Stomach (tissue), 9 donors: Measurements from ENCODE around the gene ENTR1. TPM values are rescaled to one million over a fixed set of nuclear protein-coding genes. Genes with fewer than 3 reads are reported as not detected.

Source experiments
- DNase-seq, 2 donors: peaks; one replicate each; pipeline versions ENCODE4 v3.0.0 to v3.0.0-alpha.2; 2013 to 2019
- H3K27ac ChIP-seq, 5 donors: fragments of 200-600 bp in 4 of 5; sonication (generic) in 4 of 5; one replicate each; pipeline ENCODE4 v1.5.1; 2013 to 2019; ENCODE audit warnings: mild to moderate bottlenecking in 1 of 5, moderate library complexity in 1 of 5
- H3K27me3 ChIP-seq, 3 donors: fragments of 200-600 bp; sonication (generic); one replicate each; pipeline ENCODE4 v1.5.1; 2017 to 2019; ENCODE audit warnings: mixed run types in 1 of 3
- H3K36me3 ChIP-seq, 4 donors: fragments of 200-600 bp; sonication (generic); 1 replicate in 3 of 4; 2 replicates in 1 of 4; pipeline ENCODE4 v1.5.1; 2016 to 2019
- H3K4me1 ChIP-seq, 4 donors: fragments of 200-600 bp; sonication (generic); one replicate each; pipeline ENCODE4 v1.5.1; 2016 to 2019
- H3K4me3 ChIP-seq, 4 donors: fragments of 200-600 bp; sonication (generic) in 3 of 4; one replicate each; pipeline ENCODE4 v1.5.1; 2016 to 2019; ENCODE audit warnings: mild to moderate bottlenecking in 1 of 4
- H3K9me3 ChIP-seq, 4 donors: fragments of 200-600 bp; sonication (generic); one replicate each; pipeline ENCODE4 v1.5.1; 2016 to 2019
- CTCF ChIP-seq, 7 experiments: fragments of 450-650 bp in 4 of 7; fragments of 200-600 bp in 3 of 7; sonication (generic) in 3 of 7; IDR thresholded peaks; one replicate each; pipeline ENCODE4 v1.5.1; 2016 to 2019; ENCODE audit warnings: antibody characterized with exemption in 7 of 7, control low read depth in 2 of 7, mild to moderate bottlenecking in 1 of 7
- EP300 ChIP-seq: sonication (generic); formaldehyde crosslinking; IDR thresholded peaks from one replicate; pipeline ENCODE4 v1.6.1; 2017; ENCODE audit warnings: antibody characterized with exemption
- POLR2A ChIP-seq, 4 donors: fragments of 450-650 bp; IDR thresholded peaks; one replicate each; pipeline ENCODE4 v1.6.1; 2016; ENCODE audit warnings: antibody characterized with exemption in 4 of 4, control low read depth in 2 of 4, mild to moderate bottlenecking in 1 of 4, moderate library complexity in 1 of 4
- POLR2AphosphoS5 ChIP-seq, 3 donors: sonication (generic); formaldehyde crosslinking; IDR thresholded peaks; one replicate each; pipeline ENCODE4 v1.6.1; 2016; ENCODE audit warnings: antibody characterized with exemption in 3 of 3
- WGBS, 5 donors: extraction: QIAGEN DNeasy Blood & Tissue Kit in 3 of 5; methylation state at CpG; one replicate each; pipeline versions ENCODE4 v1.1.5 to v1.1.7; 2013 to 2018; 5-methylcytosine and 5-hydroxymethylcytosine counted together
- intact Hi-C: fragments of 100-400 bp; cut with DNase I; formaldehyde crosslinking; loops from one replicate; pipeline ENCODE4 v1.15.1; 2023; ENCODE audit warnings: low total_unique reads
- polyA plus RNA-seq, 3 donors: library from polyadenylated mRNA; stranded (reverse); fragments of 200-250 nt; gene quantifications; one replicate each; pipeline ENCODE4 v1.2.3, GENCODE V29; 2013
- total RNA-seq, 5 donors: library from RNA; depleted of rRNA; stranded (reverse); fragments of >200 nt; gene quantifications; one replicate each; pipeline versions ENCODE4 v1.1.0 to v1.2.3, GENCODE V29; 2014 to 2016
- donor health status: healthy with polysubstance abuse.
- donor health status: Bipolar disorder and iron deficiency.
- donor health status: healthy.

ENTR1 gene
- total and polyA plus RNA-seq, 8 donors: 20.6 to 184 (median 34.8) TPM

GRCh38 chr9:136444102-136444501 lies 33.7 kb upstream of the ENTR1 start:
- Histone ChIP-seq H3K4me3 (no peak overlapping the region), H3K9me3 (no peaks in the 10 kb centered on the region), H3K27me3 (no peaks in the 10 kb centered on the region), H3K36me3 (peaks cover 77 to 89% (median 87%) of the 10 kb centered on the region in 4 donors), H3K4me1 (peaks cover 5 to 10% (median 7%) of the 10 kb centered on the region in 4 donors), H3K27ac (no peak overlapping the region)
- intact Hi-C loops: no loop called here
- WGBS, 5 donors: 85 to 93% (median 90%) methylated on average over 20 of the region's 20 CpGs
- no peak for TF ChIP-seq POLR2AphosphoS5 (IDR thresholded peaks at IDR 0.05)
- no peak for TF ChIP-seq POLR2A (IDR thresholded peaks at IDR 0.05)
- TF ChIP-seq EP300: no peak
- TF ChIP-seq CTCF (IDR thresholded peaks at IDR 0.05): no peak
- no peak for DNase-seq

GRCh38 chr9:136443687-136444086 lies 33.3 kb upstream of the ENTR1 start:
- 89 to 95% (median 90%) methylated on average over 7 of the region's 7 CpGs for WGBS, 5 donors

GRCh38 chr9:136443087-136443486 lies 32.7 kb upstream of the ENTR1 start:
- Histone ChIP-seq H3K27ac (no peak overlapping the region), H3K36me3 (peaks cover 67 to 79% (median 77%) of the 10 kb centered on the region in 4 donors), H3K27me3 (no peaks in the 10 kb centered on the region), H3K4me3 (no peak overlapping the region), H3K9me3 (no peaks in the 10 kb centered on the region), H3K4me1 (peaks cover 11 to 20% (median 18%) of the 10 kb centered on the region in 4 donors)
- WGBS, 5 donors: 88 to 95% (median 93%) methylated on average over 14 to 15 of the region's 15 CpGs
- intact Hi-C loops: no loop called here
- TF ChIP-seq EP300: no peak
- no peak for TF ChIP-seq POLR2A (IDR thresholded peaks at IDR 0.05)
- no peak for TF ChIP-seq CTCF (IDR thresholded peaks at IDR 0.05)
- no peak for TF ChIP-seq POLR2AphosphoS5 (IDR thresholded peaks at IDR 0.05)
- DNase-seq: no peak

More at GRCh38 chr9:136443687-136444086, 33.3 kb upstream of the ENTR1 start:
- Histone ChIP-seq H3K27me3 (no peaks in the 10 kb centered on the region), H3K36me3 (peaks cover 72 to 85% (median 83%) of the 10 kb centered on the region in 4 donors), H3K4me3 (no peak overlapping the region), H3K27ac (no peak overlapping the region), H3K4me1 (peaks cover 5 to 14% (median 12%) of the 10 kb centered on the region in 4 donors), H3K9me3 (no peaks in the 10 kb centered on the region)
- no peak for TF ChIP-seq EP300
- TF ChIP-seq CTCF (IDR thresholded peaks at IDR 0.05): no peak
- no peak for TF ChIP-seq POLR2A (IDR thresholded peaks at IDR 0.05)
- TF ChIP-seq POLR2AphosphoS5 (IDR thresholded peaks at IDR 0.05): no peak
- DNase-seq: no peak
- intact Hi-C loops: no loop called here

- peaks cover 60 to 71% (median 69%) of the 10 kb centered on the region in 4 donors for H3K36me3 ChIP-seq
- intact Hi-C loops: no loop called here
- 77 to 82% (median 79%) methylated on average over 5 of the region's 5 CpGs for WGBS, 5 donors
- no peak overlapping the region for H3K4me3 ChIP-seq
- no peaks in the 10 kb centered on the region for H3K27me3 ChIP-seq
- H3K9me3 ChIP-seq: no peaks in the 10 kb centered on the region
- H3K27ac ChIP-seq: no peak overlapping the region
- DNase-seq: no peak
- TF ChIP-seq POLR2A (IDR thresholded peaks at IDR 0.05): no peak
- no peak for TF ChIP-seq POLR2AphosphoS5 (IDR thresholded peaks at IDR 0.05)
- TF ChIP-seq EP300: no peak
- H3K4me1 ChIP-seq: peaks cover 19 to 28% (median 26%) of the 10 kb centered on the region in 4 donors
These were observed 31.9 kb upstream of the ENTR1 start for GRCh38 chr9:136442265-136442664.

- Histone ChIP-seq H3K36me3 (peaks cover 55 to 66% (median 64%) of the 10 kb centered on the region in 4 donors), H3K9me3 (no peaks in the 10 kb centered on the region), H3K4me3 (no peak overlapping the region), H3K27me3 (no peaks in the 10 kb centered on the region), H3K4me1 (peaks cover 24 to 32% (median 31%) of the 10 kb centered on the region in 4 donors), H3K27ac (no peak overlapping the region)
- intact Hi-C loops: no loop called here
- WGBS, 5 donors: 72 to 83% (median 76%) methylated on average over 15 to 17 of the region's 17 CpGs
- TF ChIP-seq EP300 (no peak), POLR2AphosphoS5 (IDR thresholded peaks at IDR 0.05) (no peak), POLR2A (IDR thresholded peaks at IDR 0.05) (no peak), CTCF (IDR thresholded peaks at IDR 0.05) (no peak)
- no peak for DNase-seq
These were observed 31.3 kb upstream of the ENTR1 start for GRCh38 chr9:136441681-136442245.
